Activated CD4-positive, alpha-beta T cell treated with anti-CD3 and anti-CD28 coated beads for 4 hours (primary cell): Measurements from ENCODE around the gene ZNF454.

Source experiments
- DNase-seq, 2 donors: peaks; one replicate each; pipeline ENCODE4 v3.0.0-alpha.2; 2020

ZNF454 gene

GRCh38 chr5:178940569-178941360 is at the start of gene ZNF454:
Gene ZNF454, plus strand, starts transcription at chr5:178941198. Its CDS starts 1,594 bp downstream, at chr5:178942792.
- no peak for DNase-seq

- DNase-seq, result peak; percentile 7 to 18
Measured at GRCh38 chr5:178895615-178896571, 45.1 kb upstream of the ZNF454 start, which contains the start of gene ZFP2. Gene ZFP2, plus strand, starts transcription at chr5:178895913. Its CDS starts 35,401 bp downstream, at chr5:178931314.

DNA sequence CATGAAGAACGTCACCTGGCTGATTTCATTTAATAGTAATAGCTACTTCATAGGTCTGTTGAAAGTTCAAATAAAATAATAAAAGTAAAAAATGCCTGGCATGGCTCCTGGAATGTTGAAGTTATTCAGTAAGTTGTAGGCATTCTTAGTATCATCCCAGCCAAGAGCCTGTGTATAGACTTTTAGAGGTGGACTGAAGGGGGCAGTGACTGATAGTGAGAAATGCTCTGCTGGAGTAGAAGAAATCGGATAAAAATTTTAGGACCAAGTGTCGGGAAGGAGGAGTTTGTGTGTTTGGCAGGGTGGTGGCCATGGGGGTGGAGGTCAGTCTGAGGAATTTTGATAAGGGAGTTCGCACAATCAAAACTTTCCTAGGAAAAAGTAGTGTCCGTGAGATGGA is 41.7 kb upstream of the ZNF454 start:
- DNase-seq, result no peak

DNA sequence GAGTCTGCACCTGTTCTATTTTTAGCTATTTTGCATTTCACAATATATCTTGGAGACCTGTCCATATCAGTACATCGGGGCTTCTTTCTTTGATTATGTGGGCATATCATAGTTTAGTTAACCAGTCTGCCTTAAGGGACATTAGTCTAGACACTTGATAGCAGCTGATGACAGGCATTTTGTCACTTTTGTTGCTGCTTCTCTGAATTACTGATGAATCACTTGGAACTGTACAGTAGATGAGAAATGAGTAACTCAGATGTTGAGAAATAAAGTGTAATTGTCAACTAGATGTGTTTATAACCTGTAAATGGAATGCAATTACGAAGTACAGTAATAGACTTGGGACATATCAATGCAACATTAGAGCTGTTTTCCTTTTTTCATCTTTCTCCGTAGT is 38.1 kb upstream of the ZNF454 start:
- DNase-seq, result no peak

GRCh38 chr5:178931846-178932760 is 8.9 kb upstream of the ZNF454 start:
- DNase-seq, result no peak

DNA sequence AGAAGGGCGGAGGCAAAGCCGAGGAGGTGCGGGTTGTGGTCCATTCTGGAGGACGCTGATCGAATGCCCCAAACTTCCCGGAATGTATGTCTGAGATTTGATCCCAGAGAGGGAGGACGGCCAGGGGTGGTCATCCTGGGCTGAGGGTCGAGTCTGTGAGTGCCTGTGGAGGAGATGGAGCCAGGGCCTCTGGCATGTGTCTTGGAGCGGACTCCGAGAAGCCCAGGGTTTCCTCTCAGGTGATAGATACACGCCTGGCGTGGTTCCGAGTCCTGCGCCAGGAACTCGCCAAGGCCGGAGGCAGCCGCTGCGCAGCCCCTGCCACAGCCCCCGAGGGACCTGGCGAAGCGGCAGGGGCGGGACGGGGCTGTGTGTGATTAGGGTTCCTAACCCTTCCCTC is 363 bp downstream of the ZNF454 start:
- DNase-seq, result no peak

GRCh38 chr5:178965465-178966055 is 24.6 kb downstream of the ZNF454 start:
- DNase-seq, result no peak

- no peak for DNase-seq
Measured at GRCh38 chr5:178981381-178981780, 40.4 kb downstream of the ZNF454 start.

- no peak for DNase-seq
Measured at GRCh38 chr5:178982941-178983340, 41.9 kb downstream of the ZNF454 start.

GRCh38 chr5:178983728-178984127 is 42.7 kb downstream of the ZNF454 start:
- no peak for DNase-seq

DNA sequence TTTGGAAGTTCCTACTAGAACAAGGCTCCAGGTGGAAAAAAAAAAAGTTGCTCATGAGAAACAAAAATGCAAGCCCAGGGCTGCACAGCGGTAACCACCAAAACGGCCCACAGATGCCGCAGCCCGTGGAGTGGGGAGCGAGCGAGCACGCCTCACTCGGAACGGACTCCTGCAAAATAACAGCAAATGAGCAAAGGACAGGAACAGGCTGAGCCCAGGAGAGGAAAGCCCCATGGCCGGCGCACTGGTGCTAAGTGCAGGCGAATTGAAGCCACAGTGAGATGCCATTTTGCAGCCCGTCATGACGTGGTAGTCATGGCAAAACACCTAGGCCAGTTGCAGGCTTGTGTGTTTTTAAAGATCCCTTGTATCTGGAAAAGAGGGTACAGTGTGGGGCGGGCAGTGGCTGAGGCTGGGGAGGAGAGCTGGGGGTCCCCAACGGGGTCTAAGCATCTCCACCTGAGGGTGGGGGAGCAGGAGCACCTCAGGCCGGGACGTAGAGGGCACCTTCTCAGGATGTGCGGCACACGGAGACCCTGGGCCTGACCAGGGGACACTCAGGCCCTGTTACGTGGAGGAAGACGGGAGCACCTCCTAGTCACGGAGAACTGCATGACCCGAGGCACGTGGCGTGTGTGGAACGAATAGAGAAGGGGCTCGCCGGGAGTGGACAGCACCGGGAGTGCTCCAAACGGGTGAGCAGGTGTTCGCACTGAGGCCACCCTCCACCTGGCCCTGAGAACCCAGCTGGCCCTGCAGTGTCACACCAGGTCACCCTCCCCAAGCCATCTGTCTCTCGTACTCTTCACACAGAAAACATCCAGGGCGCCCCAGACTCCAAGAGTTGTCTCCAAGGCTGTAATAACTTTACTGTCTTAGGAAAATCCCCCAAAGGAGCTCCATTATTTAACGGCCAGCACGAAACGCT is 43.4 kb downstream of the ZNF454 start:
- no peak for DNase-seq

DNA sequence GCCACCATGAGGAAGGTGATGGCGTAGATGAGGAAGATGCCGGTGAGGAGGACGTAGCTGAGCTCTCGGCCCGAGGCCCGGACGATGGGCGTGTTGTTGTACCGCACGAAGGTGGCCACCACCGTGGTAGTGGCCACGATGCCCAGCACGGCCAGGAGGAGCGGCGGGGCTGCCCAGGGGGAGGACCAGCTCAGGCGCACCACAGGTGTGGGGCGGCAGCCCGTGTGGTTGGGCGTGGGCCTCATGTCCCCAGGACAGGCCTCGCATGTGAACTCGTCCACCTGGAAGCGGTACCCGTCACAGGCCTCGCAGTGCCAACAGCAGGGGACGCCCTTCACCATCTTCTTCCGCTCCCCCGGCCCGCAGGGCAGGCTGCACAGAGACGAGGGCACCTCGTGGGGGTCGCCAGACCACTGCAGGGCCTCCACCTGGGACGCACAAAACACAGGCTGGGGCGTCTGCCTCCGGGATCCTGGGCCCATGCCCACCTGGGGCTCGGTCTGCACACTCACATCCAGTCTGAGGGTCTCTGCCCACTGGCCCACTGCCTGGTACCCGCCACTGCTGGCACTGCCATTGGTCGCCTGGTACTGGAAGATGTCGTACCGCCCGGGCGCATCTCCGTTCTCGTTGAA is 45.4 kb downstream of the ZNF454 start:
- DNase-seq, result no peak

DNA sequence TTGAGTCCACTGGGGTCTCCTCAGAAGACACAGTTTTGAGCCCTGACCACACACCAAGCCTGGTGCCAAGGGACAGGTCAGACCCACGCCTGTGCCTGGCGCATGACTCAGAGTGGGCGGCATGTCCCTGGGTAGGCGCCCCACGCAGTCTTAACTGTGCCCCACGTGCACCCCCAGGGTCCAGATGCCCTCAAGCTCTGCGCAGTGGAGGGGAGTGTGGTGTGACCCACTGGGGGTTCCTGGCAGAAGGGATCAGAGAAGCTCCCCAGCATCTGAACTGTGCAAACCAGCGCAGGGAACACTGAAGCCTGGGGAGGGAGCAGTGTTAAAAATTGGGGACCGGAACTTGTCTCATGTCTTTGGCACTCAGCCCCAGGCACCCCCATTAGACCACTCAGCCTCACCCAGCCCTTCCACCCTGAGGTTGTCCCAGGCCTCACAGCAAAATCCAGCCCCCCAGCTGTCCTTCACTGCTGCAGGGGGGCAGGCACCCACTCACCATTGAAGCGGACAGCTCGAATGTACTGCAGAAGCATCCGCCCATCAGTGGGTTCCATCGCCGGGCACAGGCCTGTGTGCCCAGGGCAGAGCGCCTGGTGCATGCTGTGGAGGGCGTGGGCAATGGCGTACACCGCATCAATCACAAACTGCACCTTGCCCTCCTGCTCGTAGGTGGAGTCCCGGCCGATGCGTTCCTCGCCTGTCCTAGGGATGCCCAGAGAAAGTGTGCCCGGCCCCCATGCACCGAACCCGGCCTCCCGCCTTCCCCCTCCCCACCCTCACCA is 47.6 kb downstream of the ZNF454 start:
- DNase-seq, result no peak

GRCh38 chr5:178989311-178989710 is 48.3 kb downstream of the ZNF454 start:
- no peak for DNase-seq

- DNase-seq, result no peak
Measured at GRCh38 chr5:178990491-178990890, 49.5 kb downstream of the ZNF454 start.

- no peak for DNase-seq
Measured at GRCh38 chr5:178991190-178992145, 50.5 kb downstream of the ZNF454 start.

DNA sequence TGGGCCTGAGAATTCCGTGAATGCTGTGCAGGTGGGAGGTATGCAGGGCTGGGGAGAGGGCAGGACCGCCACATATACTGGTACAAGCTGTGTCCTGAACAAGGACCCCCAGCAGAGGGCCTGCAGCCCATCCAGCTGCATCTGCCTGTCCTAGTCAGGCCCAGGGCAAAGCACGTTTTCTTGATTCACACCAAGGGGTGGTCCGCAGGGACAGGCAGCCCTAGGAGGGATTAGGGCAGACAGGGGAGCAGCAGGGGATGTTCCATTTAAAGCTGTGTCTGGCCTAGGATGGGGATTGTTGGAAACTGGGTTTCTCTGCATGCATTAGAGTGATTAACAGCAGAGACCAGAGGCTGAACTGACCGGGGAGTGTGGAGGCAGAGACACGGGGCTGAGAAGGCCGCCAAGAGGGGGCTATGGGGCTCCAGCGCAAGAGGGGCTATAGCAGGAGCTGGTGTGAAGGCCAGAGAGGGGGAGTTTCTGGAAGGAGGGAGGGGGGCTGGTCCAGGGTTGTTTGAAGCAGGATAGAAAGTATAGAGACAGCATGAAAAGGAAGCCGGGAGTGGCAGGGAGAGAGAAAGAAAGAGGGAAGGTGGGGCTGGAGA is 51.4 kb downstream of the ZNF454 start:
- no peak for DNase-seq

DNA sequence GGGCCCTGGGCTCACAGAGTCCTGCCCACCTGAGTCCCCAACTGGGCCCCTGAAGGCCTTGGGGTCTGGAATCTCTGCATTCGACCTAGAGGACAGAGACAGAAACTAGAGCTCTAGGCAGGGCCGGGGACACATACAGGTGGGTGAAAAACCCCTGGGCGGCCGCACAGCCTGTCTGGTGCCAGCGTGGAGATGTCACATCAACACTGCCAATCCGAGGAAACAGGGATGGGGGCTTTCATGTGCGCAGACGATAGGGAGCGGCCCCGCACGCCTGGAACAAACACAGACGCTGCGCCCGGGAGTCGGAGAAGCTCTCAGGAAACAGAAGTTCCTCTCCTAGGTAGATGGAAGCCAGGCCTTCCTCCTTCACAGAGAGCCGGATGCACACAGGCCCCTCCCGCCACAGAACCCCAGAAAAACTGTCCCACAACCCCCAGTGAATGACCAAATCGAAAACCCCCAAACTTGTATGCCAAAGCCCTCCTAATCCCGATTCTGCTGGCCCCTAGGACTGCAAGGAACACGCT is 52.3 kb downstream of the ZNF454 start:
- DNase-seq, result no peak
